GM23338 (cell line): ENCODE measurements around the gene P2RY12. TPM values are rescaled to one million over a fixed set of nuclear protein-coding genes. Genes with fewer than 3 reads are reported as not detected.

Source experiments
- ATAC-seq: fragments of 200-7000 bp; cut with Tn5 transposase; 3 replicates; pipeline ENCODE4 v1.9.1; 2020
- DNase-seq: peaks from one replicate; pipeline ENCODE4 v3.0.0-alpha.2; 2015; ENCODE audit warnings: low spot score
- H2AFZ ChIP-seq: fragments of 200-600 bp; sonication (generic); 2 replicates; pipeline ENCODE4 v1.8.0; 2016; ENCODE audit warnings: antibody characterized with exemption, mild to moderate bottlenecking, moderate library complexity
- H3F3A ChIP-seq: fragments of 200-600 bp; sonication (generic); replicated peaks from 2 replicates; pipeline ENCODE4 v1.8.0; 2017; ENCODE audit warnings: antibody characterized with exemption, mixed run types, low read depth
- H3K27ac ChIP-seq: fragments of 200-600 bp; sonication (generic); 2 replicates; pipeline ENCODE4 v1.6.1; 2016; ENCODE audit warnings: low read depth
- H3K27me3 ChIP-seq: fragments of 200-600 bp; sonication (generic); 2 replicates; pipeline ENCODE4 v1.8.0; 2016; ENCODE audit warnings: mild to moderate bottlenecking, mixed run types, moderate library complexity; ENCODE audit not compliant: insufficient read depth
- H3K36me3 ChIP-seq: fragments of 200-600 bp; sonication (generic); 2 replicates; pipeline ENCODE4 v1.8.0; 2016; ENCODE audit warnings: mild to moderate bottlenecking; ENCODE audit not compliant: insufficient read depth
- H3K4me1 ChIP-seq: fragments of 200-600 bp; sonication (generic); 2 replicates; pipeline ENCODE4 v1.8.0; 2016; ENCODE audit warnings: mild to moderate bottlenecking, moderate library complexity; ENCODE audit not compliant: insufficient read depth
- H3K4me2 ChIP-seq: fragments of 200-600 bp; sonication (generic); 2 replicates; pipeline ENCODE4 v1.7.1; 2017; ENCODE audit warnings: mixed run types
- H3K4me3 ChIP-seq: fragments of 200-600 bp; sonication (generic); 2 replicates; pipeline ENCODE4 v1.6.1; 2016; ENCODE audit warnings: mixed run types
- H3K79me2 ChIP-seq: fragments of 200-600 bp; sonication (generic); replicated peaks from 2 replicates; pipeline ENCODE4 v1.8.0; 2017; ENCODE audit warnings: mild to moderate bottlenecking; ENCODE audit not compliant: insufficient read depth
- H3K9me2 ChIP-seq: fragments of 200-600 bp; sonication (generic); 2 replicates; pipeline ENCODE4 v1.8.0; 2017; ENCODE audit not compliant: insufficient read depth
- H4K20me1 ChIP-seq: fragments of 200-600 bp; sonication (generic); replicated peaks from 2 replicates; pipeline ENCODE4 v1.8.0; 2017; ENCODE audit warnings: mild to moderate bottlenecking; ENCODE audit not compliant: insufficient read depth
- H3K27ac Mint-ChIP-seq: 2 replicates; pipeline ENCODE4 v1.8.0; 2020; ENCODE audit warnings: inconsistent platforms, mild to moderate bottlenecking, moderate library complexity, mixed read lengths
- H3K27me3 Mint-ChIP-seq: 3 replicates; pipeline ENCODE4 v1.8.0; 2022; ENCODE audit warnings: low read depth, mild to moderate bottlenecking, moderate library complexity, mixed read lengths, inconsistent platforms; ENCODE audit not compliant: insufficient read depth, poor library complexity
- H3K36me3 Mint-ChIP-seq: 3 replicates; pipeline ENCODE4 v1.8.0; 2021; ENCODE audit warnings: low read depth, mild to moderate bottlenecking, inconsistent platforms, moderate library complexity, mixed read lengths
- H3K4me1 Mint-ChIP-seq: 3 replicates; pipeline ENCODE4 v1.8.0; 2020; ENCODE audit warnings: mild to moderate bottlenecking, inconsistent platforms, mixed read lengths
- H3K4me3 Mint-ChIP-seq: 3 replicates; pipeline ENCODE4 v1.8.0; 2021; ENCODE audit warnings: moderate library complexity, mild to moderate bottlenecking, inconsistent platforms, mixed read lengths
- H3K9me3 Mint-ChIP-seq: 3 replicates; pipeline ENCODE4 v1.8.0; 2020; ENCODE audit warnings: moderate library complexity, mild to moderate bottlenecking, inconsistent platforms, mixed read lengths
- REST ChIP-seq: IDR thresholded peaks from one replicate; pipeline ENCODE4 v1.6.1; 2018; ENCODE audit warnings: antibody characterized with exemption; ENCODE audit not compliant: unreplicated experiment
- ZNF462 ChIP-seq: fragments of 250-450 bp; sonication (Bioruptor Pico); IDR thresholded peaks from 2 replicates; pipeline ENCODE4 v1.5.0; 2020; ENCODE audit warnings: mild to moderate bottlenecking, moderate library complexity
- polyA plus RNA-seq: library from polyadenylated mRNA; unstranded; fragments of >200 nt; fragmentation: Nextera tagmentation; extraction: Ambion mirVana; gene quantifications from 2 replicates; pipeline ENCODE4 v1.2.1, GENCODE V29; 2016
- total RNA-seq: library from RNA; depleted of rRNA; stranded (reverse); fragments of >200 nt; shearing (Covaris generic); gene quantifications from 2 replicates; pipeline ENCODE4 v1.2.3, GENCODE V29; 2014

Gene P2RY12
- total and polyA plus RNA-seq, 2 experiments from 2014 or later, result 1.1 TPM; not detected in 1

GRCh38 chr3:151320131-151320530 lies 64.4 kb downstream of the P2RY12 start (continued):
- TF ChIP-seq REST, result no peak
- TF ChIP-seq ZNF462 (CRISPR knock-in tag), result no peak

GRCh38 chr3:151319628-151320027 lies 64.9 kb downstream of the P2RY12 start:
- no peaks in the 10 kb centered on the region for H3K36me3 ChIP-seq
- H3K27ac Mint-ChIP-seq, result no peak overlapping the region
- no peak for ATAC-seq
- H3K9me2 ChIP-seq, result peaks cover 3% of the 10 kb centered on the region; the same call in 1 of the 2 replicates
- no peaks in the 10 kb centered on the region for H3K27me3 Mint-ChIP-seq
- no peaks in the 10 kb centered on the region for H3K27me3 ChIP-seq
- H3K27ac ChIP-seq, result no peak overlapping the region
- no peak overlapping the region for H3K4me2 ChIP-seq
- H2AFZ ChIP-seq, result no peak overlapping the region
- H3K36me3 Mint-ChIP-seq, result peaks cover 4% of the 10 kb centered on the region; the same call in 1 of the 3 replicates
- no peaks in the 10 kb centered on the region for H3K79me2 ChIP-seq
- no peaks in the 10 kb centered on the region for H3F3A ChIP-seq
- no peaks in the 10 kb centered on the region for H4K20me1 ChIP-seq
- H3K4me3 Mint-ChIP-seq, result no peak overlapping the region
- peaks cover 32% of the 10 kb centered on the region for H3K4me1 ChIP-seq
- no peak overlapping the region for H3K4me3 ChIP-seq
- H3K4me1 Mint-ChIP-seq, result peaks cover 33% of the 10 kb centered on the region
- no peak for DNase-seq
- H3K9me3 Mint-ChIP-seq, result no peaks in the 10 kb centered on the region
- no peak for TF ChIP-seq ZNF462 (CRISPR knock-in tag)
